GM10248 (cell line): ENCODE data around the gene MAML3.

Source experiments
- CTCF ChIA-PET: fragments of 300-600 bp; sonication (Branson Sonifier 250); formaldehyde crosslinking; extraction: SDS; loops from one replicate; lab custom pipeline; 2021; ENCODE audit warnings: antibody characterized with exemption; lab: Yijun Ruan, JAX
- POLR2A ChIA-PET: fragments of 350-650 bp; sonication (Branson Sonifier 250); formaldehyde crosslinking; extraction: SDS; loops from one replicate; lab custom pipeline; 2020; ENCODE audit warnings: antibody characterized with exemption; lab: Yijun Ruan, JAX
- DNase-seq: peaks from one replicate; pipeline ENCODE4 v3.0.0; 2012; ENCODE audit errors: extremely low spot score
- TF ChIP-seq, protein P1 (sequence below): IDR thresholded peaks from 2 replicates; pipeline ENCODE4 v1.5.1; 2012; ENCODE audit warnings: mild to moderate bottlenecking, low read depth; ENCODE audit errors: extremely low read depth, missing control alignments, control extremely low read depth

The MAML3 gene

DNA sequence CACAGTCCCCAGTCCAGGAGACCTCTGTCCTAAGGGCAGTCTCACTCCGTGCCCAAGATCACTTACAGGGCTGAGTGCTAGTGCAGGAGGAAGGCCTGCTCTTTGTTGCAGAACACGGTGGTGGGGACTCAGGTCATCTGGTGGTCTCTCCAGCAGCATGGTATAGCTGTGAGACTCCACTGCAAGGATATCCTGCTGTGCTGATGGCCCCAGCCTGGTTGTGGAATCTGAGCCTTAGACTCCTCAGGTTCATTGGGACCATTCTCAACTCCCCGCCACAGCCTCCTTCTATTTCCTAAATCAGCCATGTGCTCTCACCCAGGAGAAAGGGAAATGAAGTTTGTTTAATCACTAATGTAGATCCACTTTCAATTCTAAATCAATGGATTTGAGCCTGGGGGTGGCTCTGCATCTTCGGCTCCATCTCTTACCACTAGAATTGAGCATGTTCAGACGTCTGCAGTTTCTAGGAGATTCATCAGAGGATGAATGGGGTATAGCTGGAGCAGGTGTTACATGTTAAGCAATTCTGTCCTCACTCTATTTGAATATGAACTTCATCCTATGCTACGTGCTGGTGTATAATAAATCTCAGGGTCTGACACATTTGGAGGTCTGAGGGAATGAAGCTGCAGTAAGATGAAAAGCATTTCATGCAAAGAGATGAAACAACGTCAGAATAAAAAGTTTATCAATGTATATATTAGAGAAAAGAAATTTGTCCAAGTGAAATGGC lies 299.1 kb downstream of the MAML3 start:
- TF ChIP-seq, protein P1, sequence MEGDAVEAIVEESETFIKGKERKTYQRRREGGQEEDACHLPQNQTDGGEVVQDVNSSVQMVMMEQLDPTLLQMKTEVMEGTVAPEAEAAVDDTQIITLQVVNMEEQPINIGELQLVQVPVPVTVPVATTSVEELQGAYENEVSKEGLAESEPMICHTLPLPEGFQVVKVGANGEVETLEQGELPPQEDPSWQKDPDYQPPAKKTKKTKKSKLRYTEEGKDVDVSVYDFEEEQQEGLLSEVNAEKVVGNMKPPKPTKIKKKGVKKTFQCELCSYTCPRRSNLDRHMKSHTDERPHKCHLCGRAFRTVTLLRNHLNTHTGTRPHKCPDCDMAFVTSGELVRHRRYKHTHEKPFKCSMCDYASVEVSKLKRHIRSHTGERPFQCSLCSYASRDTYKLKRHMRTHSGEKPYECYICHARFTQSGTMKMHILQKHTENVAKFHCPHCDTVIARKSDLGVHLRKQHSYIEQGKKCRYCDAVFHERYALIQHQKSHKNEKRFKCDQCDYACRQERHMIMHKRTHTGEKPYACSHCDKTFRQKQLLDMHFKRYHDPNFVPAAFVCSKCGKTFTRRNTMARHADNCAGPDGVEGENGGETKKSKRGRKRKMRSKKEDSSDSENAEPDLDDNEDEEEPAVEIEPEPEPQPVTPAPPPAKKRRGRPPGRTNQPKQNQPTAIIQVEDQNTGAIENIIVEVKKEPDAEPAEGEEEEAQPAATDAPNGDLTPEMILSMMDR = no peak
- POLR2A ChIA-PET = no interaction called here
- CTCF ChIA-PET = no interaction called here
- no peak for DNase-seq

DNA sequence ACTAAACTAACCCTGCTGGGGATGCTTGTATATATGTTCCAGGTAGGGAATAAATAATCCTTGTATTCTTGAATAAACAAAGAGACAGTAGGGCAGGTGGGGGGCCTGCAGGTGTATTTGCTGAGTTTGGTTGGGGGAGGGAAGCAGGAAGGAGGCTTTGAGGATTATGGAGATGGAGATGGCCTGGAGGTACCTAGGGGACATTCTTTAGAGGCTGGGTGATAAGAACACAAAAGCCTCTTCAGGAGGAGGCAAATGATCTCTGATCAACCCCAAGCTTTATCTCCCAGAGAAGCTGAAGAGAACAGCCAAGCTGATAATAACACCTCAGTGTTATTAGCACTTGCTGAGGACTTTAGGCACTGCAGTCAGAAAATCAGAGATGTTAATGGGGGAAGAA lies 300.7 kb downstream of the MAML3 start:
- CTCF ChIA-PET = interaction anchor here (0.6 kb wide), 1 partner anchor 44 kb away, joined by 3 read pairs; no protein-coding TSS in a partner anchor
- POLR2A ChIA-PET = interaction anchor here (0.6 kb wide), 1 partner anchor 248 kb away, joined by 3 read pairs; no protein-coding TSS in a partner anchor
- DNase-seq = no peak
- TF ChIP-seq, protein P1 = no peak

DNA sequence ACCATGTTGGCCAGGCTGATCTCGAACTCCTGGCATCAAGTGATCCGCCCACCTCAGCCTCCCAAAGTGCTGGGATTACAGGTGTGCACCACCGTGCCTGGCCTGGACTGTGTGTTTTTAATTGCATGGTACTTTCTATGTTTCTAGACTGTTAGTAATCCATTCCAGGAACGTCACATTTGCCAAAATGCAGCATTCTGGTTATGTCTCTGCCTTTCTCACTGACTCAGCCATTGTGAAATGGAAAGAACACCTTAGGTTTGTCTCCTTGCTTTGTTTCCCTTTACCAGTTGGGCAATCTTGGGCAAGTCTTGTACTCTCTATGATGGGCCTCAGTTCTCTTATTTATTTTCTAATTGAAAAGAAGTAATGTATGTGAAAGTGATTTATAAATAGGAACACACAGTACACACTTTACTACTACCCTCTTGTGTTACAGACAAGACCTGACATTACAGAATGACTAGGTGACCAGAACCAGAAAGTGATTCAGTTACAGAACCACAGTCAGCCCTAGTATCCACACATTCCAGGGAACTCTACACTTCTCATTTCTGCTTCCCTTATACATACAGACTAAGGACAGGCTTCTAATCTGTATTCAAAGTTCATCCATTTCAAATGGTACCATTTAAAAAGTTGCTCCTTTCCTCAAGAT lies 301.2 kb downstream of the MAML3 start:
- no peak for DNase-seq
- ChIA-PET POLR2A (interaction anchor here (0.6 kb wide), 1 partner anchor 249 kb away, joined by 3 read pairs; no protein-coding TSS in a partner anchor), CTCF (interaction anchor here (0.6 kb wide), 1 partner anchor 44 kb away, joined by 3 read pairs; no protein-coding TSS in a partner anchor)

DNA sequence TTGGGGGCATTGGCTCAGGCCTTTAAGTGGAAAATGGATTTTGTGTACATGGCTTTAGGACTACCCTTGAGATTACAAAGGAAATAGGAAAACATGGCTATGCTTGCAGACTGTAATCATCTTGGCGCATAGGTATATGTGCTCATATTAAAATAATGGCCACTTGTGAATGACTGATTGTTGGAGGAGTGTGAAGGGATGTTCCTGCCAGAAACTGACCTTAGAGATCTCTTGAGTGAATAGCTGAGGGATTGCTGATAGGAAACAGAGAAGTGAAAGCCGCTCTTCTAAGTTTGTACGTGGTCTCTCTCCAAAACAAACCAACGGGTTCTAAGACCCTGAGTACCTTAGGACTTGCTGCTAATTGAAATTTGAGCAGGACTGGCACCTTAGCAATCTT lies 302.3 kb downstream of the MAML3 start:
- TF ChIP-seq, protein P1 = no peak
- CTCF ChIA-PET = no interaction called here

More for the DNA sequence above, 301.2 kb downstream of the MAML3 start:
- TF ChIP-seq, protein P1 = no peak

DNA sequence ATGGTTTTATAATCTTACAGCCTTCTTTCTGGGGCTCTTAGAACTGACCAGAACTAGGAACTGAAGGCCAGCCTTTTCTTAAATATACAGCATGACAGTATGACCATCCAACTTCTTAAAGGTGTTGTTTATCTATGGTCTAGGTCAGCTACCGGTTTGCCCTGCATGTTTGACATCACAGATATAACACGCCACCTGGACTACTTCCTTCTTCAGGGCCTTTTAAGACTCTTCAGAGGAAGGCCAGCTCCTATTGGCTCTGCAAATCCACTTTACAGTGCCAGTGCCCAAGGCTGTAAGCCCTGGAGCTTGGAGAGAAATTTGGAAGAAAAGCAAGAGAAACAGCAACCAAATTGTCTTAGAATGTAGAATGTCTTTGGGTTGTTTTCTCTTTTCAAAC lies 302.9 kb downstream of the MAML3 start:
- DNase-seq = no peak
- ChIA-PET CTCF (no interaction called here), POLR2A (no interaction called here)
- TF ChIP-seq, protein P1 = no peak

More for the DNA sequence above, 302.3 kb downstream of the MAML3 start:
- DNase-seq = no peak
- POLR2A ChIA-PET = no interaction called here

DNA sequence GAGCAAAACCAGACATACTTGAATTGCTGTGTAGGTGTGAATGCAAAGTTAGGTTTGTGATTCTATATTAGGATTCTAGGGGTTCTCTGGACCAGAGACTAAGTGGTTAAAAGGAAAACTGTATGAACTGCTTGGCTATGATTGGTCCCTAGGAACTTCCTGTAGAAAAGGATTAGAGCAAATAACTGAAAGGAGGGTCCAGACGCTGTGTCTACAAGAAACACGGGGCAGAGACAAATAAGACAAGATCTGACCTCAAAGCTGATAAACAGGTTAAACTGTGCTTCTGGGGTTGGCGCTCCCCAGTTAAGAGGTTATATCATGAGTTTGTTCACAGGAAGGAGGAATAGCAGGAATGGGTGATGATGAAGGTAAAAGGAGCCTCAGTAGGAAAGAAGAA lies 304.8 kb downstream of the MAML3 start:
- TF ChIP-seq, protein P1 = no peak
- ChIA-PET POLR2A (no interaction called here), CTCF (no interaction called here)
- DNase-seq = no peak
